ENCODE results near the gene MPZ.
"Not testable (repeated sequence)": the region's sequence is repeated elsewhere in the genome, so short reads cannot be mapped to it uniquely, and the experiment has no call there.

The MPZ gene

DNA sequence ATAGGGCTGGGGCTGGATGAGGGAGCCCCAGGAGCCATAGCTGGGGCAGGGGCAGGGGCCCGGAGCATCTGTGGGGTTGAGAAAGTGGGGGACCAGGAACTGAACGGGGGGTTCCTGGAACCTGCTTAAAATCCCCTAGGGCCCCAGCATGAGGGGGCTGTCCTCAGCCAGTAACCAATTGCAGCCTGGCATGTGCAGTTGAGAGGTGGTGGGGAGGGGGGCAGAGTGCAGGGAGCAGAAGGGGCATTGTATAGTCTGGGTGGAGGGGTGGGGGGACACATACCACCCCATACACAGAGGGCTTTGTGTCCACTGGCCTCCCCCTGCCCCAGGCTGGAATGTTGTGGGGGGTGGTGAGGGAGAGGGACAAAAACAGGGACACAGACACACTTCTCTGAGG is at the start of gene MPZ:
Gene MPZ, minus strand, starts transcription at position 101 of the 400 bp plus-strand sequence. Its CDS starts 63 bp downstream, at position 38.
- no peak for DNase-seq

DNA sequence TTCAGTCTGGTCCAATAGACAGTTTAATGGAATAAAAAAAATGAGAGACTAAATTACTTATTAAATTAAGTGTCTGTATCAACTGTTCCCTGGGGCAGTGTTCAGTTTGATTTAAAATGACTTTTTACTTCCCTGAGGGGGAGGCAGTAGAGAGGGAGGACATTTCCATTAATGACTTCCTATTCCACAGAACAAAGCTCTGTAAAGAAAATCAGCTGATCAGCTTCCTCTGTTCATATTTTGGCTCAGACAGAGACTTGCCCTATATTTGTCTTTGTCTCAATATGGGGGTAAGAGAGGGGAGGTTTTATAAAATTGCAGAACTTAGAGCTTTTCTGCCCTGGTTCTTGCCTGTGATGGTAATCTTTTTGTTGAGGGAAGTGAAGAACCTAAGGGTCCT is 49.5 kb upstream of the MPZ start:
- DNase-seq, result no peak

DNA sequence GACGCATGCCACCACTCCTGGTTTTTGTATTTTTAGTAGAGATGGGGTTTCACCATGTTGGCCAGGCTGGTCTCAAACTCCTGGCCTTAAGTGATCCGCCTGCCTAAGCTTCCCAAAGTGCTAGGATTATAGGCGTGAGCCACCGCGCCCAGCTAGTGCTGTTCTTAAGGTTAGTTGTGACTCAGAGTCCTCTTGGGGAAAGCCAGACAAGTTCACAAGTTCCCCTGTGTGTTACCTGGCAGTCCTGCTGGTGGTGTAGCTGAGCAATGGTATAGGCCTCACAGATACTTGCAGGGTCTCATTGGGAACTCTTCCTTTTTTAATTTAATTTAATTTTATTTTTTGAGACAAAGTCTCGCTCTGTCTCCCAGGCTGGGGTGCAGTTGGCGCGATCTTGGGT is 47.3 kb upstream of the MPZ start:
- no peak for DNase-seq

DNA sequence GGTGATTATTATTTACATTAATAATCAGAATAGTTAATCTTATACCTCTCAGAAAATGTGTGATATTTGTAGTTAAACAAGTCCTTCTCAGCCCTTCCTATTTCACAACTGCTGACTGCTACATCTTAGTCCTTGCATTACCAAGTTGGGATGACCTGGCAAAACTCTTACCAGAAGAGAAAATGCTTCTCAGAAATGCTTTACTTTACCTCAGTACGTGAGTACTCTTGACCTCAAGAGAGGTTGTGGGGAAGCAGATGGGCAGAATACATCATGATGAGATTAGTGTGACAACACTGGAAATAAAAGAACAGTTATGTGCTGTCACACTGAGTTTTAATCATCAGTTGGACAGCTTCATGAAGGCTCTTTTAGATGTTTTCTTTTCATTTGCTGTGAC is 41.7 kb upstream of the MPZ start:
- DNase-seq, result no peak

DNA sequence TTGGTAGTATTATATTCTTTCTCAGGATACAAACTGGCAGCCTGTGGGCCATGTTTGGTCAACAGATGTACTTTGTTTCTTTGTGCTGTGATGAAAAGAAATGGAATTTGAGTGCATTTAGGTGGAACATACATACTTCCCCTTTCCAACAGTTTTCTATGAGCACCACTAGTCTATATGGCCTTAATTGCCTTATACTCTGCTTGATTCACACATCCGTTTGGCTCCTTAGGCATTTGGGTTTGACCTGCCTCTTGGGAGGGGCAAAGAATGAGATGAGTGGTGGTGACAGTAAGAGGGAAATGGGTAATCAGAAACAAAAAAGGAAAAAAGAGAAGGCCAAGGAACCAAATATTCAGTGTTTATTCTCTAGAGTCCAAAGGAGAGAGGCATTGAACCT is 40.9 kb upstream of the MPZ start:
- no peak for DNase-seq

DNA sequence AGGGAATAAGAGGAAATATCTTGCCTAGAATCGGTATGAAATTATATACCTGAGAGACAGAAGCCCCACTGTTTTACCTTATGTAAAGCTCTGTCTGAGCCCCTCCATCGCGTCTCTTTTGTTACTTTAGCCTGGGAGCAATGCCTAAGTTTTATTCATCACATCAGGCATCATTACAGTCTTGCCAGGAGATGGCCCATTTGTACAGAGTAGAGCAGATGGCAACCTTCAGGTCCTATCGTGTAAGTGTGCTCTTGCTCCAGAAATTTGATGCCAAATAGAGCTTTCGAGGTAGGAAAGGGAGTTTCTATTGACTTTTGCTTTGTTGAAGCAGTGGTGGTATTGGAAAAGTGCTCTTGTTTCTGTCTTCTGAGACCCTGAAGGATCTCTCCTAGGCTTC is 33.1 kb upstream of the MPZ start:
- no peak for DNase-seq

DNA sequence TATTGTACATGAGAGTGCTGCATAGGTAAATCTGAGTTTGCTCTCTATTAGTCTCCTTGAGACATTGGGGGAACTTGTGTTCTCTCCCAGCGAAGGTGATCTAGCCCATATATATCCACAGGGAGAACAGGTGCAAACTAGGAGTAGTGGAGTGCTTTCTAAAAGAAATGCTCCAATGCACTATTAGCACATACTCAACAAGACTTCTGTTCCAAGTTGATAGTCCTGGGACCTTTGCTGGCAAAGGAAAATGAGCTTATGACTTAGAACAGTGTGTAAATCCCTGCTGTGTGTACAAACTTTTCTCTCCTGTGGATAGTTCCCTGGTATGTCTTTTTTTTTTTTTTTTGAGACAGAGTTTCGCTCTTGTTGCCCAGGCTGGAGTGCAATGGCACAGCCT is 32.4 kb upstream of the MPZ start:
- no peak for DNase-seq

DNA sequence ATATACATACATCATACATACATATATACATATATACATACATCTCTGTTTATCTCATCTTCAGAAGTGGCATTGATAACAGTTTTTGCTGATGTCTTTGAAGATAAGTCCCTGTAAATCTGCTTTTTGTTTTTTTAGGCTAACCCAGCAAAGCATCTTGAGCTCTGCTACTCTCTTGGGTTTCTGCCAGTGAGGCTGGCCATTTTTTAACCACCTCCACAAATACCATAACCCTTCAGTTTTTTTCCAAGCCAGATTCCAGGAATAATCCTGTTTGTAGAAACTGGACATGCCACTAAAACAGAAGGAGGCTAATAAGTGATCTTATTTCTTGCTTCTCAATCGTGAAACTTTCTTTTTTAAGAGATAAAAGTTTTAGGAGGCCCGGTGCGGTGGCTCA is 26.0 kb upstream of the MPZ start:
- DNase-seq, result no peak

DNA sequence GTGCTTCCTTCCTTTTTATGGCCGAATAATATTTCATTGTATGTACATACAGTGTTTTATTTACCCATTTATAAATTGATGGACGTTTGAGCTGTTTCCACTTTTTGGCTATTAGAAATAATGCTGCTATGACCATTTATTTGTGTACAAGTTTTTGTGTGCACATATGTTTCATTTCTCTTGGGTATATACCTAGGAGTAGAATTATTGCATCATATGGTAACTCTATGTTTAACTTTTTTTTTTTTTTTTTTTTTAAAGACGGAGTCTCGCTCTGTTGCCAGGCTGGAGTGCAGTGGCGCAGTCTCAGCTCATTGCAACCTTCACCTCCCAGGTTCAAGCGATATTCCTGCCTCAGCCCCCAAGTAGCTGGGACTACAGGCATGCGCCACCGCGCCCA is 23.4 kb upstream of the MPZ start:
- no peak for DNase-seq

DNA sequence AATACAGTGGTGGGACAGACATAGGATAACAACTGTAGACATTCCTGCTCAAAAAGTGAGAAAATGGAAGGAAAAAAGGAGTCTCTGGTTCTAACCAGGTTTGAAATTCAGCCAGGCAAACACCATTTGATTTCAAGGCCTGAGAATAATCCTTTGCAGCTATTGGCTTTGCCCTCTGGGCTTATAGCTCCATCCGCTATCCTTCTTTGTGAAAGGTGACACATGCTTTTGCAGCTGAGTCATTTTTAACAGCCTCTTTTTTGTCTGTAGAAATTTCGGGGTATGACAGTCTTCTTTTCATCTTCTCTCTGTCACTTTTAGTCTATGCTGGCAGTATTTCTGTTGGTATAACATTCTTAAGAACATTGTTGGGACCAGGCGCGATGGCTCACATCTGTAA is 20.6 kb upstream of the MPZ start:
- DNase-seq, result no peak

DNA sequence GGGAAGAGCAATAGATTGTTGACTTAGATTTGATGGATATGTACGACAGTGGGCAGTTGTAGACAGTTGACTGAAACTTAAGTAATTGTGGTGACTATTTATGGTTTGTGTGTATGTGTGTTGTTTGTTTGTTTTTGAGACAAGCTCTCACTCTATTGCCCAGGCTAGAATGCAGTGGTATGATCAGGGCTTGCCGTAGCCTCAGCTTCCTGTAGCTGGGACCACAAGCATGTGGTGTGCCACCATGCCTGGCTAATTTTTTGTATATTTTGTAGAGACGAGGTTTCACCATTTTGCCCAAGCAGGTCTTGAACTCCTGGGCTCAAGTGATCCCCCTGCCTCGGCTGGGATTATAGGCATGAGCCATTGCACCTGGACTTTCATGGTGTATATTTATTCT is 14.3 kb upstream of the MPZ start:
- DNase-seq, result no peak

DNA sequence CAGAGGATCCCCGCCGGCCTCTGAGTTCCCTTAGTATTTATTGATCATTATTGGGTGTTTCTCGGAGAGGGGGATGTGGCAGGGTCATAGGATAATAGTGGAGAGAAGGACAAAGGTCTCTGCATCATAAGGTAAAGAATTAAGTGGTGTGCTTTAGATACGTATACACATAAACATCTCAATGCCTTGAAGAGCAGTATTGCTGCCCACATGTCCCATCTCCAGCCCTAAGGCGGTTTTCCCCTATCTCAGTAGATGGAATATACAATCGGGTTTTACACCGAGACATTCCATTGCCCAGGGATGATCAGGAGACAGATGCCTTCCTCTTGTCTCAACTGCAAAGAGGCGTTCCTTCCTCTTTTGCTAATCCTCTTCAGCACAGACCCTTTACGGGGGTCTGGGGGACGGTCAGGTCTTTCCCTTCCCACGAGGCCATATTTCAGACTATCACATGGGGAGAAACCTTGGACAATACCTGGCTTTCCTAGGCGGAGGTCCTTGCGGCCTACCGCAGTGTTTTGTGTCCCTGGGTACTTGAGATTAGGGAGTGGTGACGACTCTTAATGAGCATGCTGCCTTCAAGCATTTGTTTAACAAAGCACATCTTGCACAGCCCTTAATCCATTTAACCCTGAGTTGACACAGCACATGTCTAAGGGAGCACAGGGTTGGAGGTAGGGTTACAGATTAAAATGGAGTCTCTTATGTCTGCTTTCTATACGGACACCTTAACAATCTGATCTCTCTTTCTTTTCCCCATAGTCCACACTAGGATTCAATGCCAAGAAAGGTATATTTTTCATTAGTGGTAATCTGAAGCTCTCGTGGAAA is 6.3 kb upstream of the MPZ start:
- DNase-seq, result not testable (repeated sequence)

DNA sequence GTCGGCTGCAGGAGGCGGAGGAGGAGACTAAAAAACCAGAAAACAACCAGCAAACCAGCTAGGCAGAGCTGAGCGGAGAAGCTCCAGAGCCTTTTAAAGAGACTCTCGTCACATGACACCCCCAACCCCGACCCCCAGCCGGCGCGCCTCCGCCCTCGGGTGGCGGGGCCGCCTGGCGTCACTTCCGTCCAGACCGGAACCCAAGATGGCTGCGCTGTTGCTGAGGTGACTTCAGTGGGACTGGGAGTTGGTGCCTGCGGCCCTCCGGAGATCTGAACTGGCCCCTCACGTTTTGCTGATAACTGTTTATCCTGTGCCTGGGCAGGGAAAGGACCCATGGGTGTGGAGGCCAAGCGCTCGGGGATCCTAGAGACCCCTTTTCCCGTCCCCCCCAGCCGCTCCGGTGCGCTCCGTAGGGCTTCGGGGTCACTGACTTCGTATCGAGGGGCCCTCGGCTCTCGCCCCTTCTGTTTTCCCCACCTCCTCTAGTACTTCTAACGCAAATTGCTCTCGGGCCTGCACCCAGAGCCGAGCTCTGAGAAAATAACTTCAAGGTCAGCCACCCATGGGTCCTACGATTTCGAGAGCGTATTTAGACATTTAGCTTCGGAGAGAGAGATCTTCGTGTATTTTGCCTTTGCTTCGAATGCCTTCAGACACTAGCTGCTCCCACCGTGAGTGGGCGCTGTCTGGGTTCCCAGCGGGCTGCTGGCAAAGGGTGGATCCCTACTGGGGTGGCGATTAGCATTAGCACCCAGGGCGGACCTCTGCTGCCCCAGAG is 4.6 kb upstream of the MPZ start, which contains the start of gene SDHC:
Gene SDHC, plus strand, starts transcription at position 181 of the 781 bp plus-strand sequence. Its CDS starts 25 bp downstream, at position 206.
- DNase-seq, result peak; percentile 95

DNA sequence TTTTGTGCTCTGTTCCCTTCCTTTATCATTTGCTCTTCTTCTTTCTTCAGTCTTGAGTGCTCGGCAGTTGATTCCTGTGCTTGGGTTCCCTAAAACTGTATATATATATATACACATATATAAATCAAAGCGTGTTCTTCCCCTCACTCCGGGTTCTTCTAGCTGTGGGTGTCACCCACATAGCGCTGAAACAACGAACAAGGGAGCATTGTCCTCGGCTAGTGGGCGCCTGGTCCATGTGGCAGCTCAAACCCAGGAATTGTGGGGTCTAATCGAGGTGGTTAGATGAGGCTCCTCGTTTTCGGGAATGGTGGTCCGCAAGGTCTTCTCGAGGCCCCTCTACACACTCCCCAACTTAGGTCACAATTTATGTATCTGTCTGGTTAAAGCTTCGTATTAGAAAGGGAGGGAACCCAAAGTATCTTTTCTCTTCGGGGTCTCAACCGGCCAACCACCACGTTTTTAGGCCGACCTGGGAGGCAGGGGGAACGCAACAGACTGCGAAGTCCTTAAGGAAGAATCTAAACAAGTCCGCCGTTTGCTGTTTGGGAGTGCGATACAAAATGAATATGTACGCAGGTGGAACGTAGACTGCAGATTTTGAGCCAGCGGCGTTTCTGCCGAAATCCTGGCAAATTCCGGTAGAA is 3.9 kb upstream of the MPZ start:
- no peak for DNase-seq

DNA sequence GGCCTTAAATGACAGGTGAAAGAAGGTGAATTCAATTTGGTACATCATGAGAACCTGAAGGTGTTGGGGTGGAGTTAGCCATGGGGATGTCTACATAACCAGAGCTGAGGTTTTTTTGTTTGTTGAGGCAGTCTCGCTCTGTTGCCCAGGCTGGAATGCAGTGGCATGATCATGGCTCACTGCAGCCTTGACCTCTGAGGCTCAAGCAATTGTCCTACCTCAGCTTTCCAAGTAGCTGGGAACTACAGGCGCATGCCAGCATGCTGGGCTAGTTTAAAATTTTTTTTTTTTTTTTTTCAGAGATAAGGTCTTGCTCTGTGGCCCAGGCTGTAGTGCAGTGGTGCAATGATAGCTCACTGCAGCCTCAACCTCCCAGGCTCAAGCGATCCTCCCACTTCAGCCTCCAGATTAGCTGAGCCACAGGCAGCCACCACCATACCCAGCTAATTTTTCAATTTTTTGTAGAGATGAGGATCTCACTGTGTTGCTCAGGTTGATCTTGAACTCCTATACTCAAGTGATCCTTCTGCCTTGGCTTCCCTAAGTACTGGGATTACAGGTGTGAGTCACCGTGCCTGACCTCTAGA is 1.9 kb upstream of the MPZ start:
- DNase-seq, result no peak

DNA sequence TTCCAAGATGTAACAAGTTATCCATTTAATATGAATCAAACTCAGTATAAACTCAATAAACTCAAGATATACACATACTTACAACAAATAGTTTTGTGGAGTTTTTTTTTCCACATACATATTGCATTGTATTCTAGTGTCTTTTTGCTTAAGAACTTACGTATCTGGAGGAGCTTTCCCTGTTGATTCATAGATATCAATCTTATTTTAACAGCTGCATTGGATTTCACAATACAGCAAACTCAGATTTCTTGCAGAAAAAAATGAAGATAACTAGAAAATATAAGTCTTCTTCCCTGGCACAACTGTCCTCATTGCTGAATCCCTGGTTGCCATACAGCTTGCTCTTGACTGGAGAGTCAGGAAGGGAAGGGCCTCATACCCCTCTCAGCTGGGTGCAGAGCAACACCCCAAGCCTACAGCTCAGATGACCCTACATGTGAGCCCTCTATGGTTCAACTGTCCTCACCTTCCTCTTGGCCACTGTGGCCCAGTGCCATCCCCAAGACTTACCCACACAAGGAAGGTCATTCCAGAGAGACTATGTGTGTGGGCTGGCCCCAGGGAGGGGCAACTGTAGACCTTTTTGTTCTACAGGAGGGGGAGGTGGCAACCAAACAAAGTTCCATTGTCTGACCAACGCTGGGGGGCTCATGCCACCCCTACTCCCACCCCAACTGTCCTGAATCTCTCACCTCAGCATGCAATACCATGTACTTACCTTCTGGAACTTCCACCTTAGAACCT is 1.7 kb downstream of the MPZ start:
- no peak for DNase-seq

DNA sequence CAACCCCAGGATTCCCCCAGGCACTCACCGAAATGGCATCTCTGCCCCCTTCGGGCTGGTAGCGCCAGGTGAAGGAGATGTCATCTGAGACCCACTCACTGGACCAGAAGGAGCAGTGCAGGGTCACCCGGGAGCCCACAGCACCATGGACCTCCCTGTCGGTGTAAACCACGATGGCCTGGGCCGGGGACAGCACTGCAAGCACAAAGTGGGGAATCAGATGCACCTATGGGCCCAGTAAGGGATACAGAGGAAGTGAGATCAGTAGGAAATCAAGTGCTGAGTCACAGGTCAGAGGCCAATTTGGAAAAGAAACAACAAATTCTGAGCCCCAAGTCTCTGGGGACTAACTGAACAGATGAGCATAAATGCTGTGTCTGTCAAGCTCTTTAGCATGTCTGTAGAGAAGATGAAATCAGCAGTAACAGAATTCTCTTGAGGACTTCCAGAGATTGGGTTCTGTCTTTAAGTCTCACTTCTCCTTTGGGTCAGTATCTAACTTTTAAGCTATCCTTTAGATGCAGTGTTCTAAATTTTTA is 2.5 kb downstream of the MPZ start:
- no peak for DNase-seq

DNA sequence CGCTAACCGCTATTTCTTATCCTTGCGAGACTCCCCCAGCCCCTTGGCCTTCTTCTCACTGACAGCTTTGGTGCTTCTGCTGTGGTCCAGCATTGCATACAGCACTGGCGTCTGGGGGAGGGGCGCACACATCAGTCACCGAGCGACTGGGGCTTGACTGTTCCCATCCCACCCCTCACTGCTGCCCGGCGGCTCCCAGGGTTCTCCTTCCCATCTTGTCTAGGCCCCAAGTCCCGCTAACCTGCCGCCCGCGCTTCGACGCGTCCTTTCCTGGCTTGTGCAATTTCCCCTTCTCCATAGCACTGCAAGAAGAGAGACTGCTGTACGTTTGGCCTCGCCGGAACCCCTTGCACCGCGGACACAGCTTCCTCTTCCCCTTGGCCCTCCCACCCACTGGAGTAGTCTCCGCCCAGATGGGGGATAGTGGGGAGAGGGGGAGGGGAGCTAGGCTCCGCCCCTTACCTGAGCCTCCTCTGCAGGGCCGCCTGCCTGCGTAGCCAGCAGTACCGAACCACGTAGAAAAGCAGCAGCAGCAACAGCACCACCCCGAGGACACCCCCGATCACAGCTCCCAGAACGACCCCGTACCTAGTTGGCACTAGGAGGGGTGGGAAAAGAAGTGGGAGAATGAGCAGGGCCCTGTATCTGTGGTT is 3.8 kb downstream of the MPZ start:
- DNase-seq, result peak; percentile 84

DNA sequence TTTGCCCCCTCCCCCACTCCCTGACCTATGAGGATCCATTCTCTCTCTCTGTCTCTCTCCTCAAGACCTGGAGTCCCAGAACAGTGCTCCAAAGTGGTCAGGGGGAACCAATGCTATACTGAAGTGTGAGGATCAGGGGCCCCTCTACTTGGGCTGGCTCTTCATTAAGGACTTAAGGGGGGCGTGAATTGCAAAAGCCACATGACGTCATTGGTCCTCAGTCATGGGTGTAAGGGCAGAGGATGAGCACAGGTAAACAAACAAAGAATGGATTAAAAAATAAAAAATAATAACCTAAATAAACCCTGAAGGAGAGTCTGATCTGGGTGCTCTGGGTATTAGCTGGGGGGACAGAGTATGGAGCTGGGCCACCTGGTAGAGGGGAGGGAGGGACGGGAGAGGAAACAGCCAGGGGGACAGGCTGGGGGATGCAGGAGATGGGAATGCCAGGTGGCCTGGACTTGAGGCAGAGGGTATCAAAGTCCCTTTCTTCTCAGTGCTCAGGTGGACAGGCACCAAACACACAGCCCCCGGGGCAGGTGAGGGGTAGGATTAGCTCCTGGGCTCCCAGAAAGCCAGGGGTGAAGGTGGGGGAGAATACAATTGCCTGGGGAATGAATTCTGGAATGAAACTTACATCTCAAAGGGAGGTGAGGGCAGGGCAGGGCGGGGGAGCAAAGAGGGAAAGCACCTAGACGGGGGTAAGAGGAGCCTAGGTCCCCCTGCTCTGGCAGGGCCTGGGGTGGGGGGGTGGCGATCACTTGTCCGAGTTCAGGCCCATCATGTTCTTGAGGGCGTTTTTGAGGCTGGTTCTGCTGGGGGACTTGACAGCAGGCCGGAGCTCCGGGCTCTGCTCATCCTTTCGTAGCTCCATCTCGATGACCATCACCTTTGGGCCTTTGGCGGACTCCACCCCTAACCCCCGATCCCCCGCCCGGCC is 4.6 kb downstream of the MPZ start:
- no peak for DNase-seq

DNA sequence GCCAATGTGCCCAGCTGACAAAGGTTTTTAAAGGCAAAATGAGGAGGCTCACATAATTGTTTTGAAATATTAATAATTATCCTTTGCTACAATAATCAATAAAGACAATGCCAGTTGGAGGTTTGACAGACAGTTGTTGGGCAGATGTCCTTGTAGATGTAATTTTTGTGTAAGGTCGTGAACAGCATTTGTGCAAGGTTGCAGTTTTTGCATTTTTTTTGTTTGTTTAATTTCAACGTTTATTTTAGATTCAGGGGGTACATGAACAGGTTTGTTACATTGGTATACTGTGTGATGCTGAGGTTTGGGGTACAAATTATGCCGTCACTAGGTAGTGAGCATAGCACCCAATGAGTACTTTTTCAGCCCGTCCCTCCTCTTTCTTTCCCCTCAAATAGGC is 9.3 kb downstream of the MPZ start:
- DNase-seq, result no peak

DNA sequence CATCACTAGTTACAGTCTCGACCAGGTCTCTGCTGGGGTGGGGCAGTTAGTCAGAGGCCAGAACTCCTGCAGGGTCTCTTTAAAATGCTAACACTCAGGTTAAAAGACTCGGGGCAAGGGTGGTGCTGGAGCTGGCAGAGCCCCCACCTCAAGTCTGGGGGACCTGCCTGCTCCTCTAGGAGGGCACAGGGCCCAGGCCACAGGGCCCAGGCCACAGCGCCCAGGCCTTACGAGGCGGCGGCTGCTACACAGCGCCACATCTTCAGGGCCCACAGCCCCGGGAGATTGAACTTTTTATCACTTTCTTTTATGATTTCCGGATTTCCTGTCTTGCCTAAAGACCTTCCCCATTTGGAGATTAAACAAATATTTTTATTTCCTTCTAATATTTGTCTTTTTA is 10.4 kb downstream of the MPZ start:
- DNase-seq, result no peak
